ENCODE results near the gene ARFGAP2.

DNA sequence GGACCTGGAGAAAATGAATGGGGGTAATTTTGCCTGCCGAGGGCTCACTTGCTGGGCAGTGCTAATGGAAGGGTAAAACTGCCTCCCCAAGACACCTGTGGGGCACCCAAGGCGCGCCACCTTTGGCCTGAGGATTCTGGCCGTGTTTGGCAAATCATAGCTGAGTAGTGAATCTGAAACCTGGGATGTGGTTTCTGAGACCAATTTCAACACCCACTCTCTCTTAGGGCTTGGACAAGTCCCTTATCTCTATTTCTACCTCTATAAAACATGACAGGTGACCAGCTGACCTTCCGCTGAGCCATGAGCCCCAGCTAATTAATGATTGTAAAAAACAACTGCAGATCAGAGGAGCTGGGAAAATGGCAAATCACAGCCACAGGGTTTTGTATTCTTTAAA, 11.0 kb upstream of the ARFGAP2 start:
- TF ChIP-seq, protein P1, sequence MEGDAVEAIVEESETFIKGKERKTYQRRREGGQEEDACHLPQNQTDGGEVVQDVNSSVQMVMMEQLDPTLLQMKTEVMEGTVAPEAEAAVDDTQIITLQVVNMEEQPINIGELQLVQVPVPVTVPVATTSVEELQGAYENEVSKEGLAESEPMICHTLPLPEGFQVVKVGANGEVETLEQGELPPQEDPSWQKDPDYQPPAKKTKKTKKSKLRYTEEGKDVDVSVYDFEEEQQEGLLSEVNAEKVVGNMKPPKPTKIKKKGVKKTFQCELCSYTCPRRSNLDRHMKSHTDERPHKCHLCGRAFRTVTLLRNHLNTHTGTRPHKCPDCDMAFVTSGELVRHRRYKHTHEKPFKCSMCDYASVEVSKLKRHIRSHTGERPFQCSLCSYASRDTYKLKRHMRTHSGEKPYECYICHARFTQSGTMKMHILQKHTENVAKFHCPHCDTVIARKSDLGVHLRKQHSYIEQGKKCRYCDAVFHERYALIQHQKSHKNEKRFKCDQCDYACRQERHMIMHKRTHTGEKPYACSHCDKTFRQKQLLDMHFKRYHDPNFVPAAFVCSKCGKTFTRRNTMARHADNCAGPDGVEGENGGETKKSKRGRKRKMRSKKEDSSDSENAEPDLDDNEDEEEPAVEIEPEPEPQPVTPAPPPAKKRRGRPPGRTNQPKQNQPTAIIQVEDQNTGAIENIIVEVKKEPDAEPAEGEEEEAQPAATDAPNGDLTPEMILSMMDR (IDR thresholded peaks at IDR 0.05; ENCODE audit: borderline replicate concordance, extremely low read depth, low read length, poor library complexity, severe bottlenecking): no peak
- TF ChIP-seq EZH2 (IDR thresholded peaks at IDR 0.05; ENCODE audit: borderline replicate concordance, low read depth, low read length, severe bottlenecking): no peak

Data from DND-41 (cell line).